Measurements from ENCODE around the gene IL1RAPL2. TPM values are rescaled to one million over a fixed set of nuclear protein-coding genes. Genes with fewer than 3 reads are reported as not detected.

IL1RAPL2 gene
- total RNA-seq, 1 donor from 2014 or later = not detected

DNA sequence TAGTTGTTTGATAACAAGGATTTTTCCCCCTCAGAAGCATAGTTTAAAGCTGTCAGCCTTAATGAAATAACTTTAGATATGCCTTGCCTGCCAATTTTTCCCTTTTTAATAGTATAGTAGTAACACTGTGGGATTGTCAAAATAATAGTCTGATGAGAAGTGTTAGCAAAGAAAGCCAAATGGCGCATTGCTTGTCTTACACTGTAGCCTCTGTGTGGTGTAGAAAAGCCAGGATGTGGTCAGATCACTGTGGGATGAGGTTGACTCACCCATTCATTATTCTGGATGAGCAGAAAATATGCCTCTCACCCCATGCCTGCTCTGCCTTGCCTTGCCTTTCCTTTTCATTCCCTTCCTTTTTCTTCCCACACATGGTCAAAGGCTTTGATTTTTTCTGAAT lies 998.5 kb downstream of the IL1RAPL2 start:
- POLR2A ChIA-PET = no interaction called here
- DNase-seq = no peak
- Mint-ChIP-seq H3K9me3 (peaks cover 2% of the 10 kb centered on the region), H3K27ac (no peak overlapping the region), H3K4me1 (no peaks in the 10 kb centered on the region), H3K27me3 (no peaks in the 10 kb centered on the region), H3K36me3 (ENCODE audit: low read depth) (no peaks in the 10 kb centered on the region), H3K4me3 (no peak overlapping the region)
- TF ChIP-seq, protein P1, sequence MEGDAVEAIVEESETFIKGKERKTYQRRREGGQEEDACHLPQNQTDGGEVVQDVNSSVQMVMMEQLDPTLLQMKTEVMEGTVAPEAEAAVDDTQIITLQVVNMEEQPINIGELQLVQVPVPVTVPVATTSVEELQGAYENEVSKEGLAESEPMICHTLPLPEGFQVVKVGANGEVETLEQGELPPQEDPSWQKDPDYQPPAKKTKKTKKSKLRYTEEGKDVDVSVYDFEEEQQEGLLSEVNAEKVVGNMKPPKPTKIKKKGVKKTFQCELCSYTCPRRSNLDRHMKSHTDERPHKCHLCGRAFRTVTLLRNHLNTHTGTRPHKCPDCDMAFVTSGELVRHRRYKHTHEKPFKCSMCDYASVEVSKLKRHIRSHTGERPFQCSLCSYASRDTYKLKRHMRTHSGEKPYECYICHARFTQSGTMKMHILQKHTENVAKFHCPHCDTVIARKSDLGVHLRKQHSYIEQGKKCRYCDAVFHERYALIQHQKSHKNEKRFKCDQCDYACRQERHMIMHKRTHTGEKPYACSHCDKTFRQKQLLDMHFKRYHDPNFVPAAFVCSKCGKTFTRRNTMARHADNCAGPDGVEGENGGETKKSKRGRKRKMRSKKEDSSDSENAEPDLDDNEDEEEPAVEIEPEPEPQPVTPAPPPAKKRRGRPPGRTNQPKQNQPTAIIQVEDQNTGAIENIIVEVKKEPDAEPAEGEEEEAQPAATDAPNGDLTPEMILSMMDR (IDR thresholded peaks at IDR 0.05) = no peak
- ATAC-seq (ENCODE audit: low read depth) = no peak
- CTCF ChIA-PET = no interaction called here
- intact Hi-C loops (cut with micrococcal nuclease) = no loop called here

DNA sequence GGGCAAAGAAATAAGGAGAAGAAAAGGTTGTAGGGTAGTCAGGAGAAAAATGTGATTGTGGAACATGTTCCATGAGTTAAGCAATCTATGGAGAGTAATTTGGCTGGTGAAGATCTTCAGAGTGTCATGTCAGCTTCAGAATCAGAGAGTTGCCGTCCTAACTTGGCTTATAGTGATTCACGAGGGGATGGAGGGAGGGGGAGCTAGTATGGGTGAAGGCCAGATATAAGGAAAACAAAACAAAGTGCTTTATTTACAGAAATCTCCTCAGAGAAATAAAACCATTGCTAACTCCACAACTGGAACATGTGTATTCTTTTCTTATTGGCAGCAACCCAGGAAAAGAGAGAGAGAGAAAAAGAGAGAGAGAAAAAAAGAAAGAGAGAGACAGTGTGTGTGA lies 999.9 kb downstream of the IL1RAPL2 start:
- ATAC-seq (ENCODE audit: low read depth) = no peak
- TF ChIP-seq, protein P1 (IDR thresholded peaks at IDR 0.05) = no peak
- H3K4me1 Mint-ChIP-seq = no peaks in the 10 kb centered on the region
- no peak overlapping the region for H3K27ac Mint-ChIP-seq
- H3K36me3 Mint-ChIP-seq (ENCODE audit: low read depth) = no peaks in the 10 kb centered on the region
- H3K27me3 Mint-ChIP-seq = no peaks in the 10 kb centered on the region
- no peak overlapping the region for H3K4me3 Mint-ChIP-seq
- DNase-seq = no peak
- H3K9me3 Mint-ChIP-seq = no peaks in the 10 kb centered on the region
- POLR2A ChIA-PET = no interaction called here
- CTCF ChIA-PET = no interaction called here
- intact Hi-C loops (cut with micrococcal nuclease) = no loop called here

DNA sequence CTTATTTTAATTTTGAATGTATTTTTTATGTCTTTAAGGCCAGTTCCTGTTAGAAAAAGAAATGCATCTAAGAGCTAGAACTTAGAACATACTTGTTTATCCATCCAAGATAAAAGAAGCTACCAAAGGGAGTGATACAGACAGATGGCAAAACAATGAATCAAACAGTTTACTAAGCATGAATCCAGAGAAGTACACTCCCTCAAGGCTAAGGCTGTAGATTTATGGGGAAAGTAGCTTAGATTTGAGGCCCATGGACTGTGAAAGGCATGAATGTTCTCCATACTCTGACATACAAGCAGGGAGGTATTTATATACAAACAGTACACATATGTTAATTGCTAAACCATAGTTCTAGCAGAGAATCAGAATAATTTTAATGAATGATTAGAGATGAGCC lies 1001.1 kb downstream of the IL1RAPL2 start:
- no peak overlapping the region for H3K4me3 Mint-ChIP-seq
- H3K4me1 Mint-ChIP-seq = no peaks in the 10 kb centered on the region
- no peak for DNase-seq
- no peak for ATAC-seq (ENCODE audit: low read depth)
- H3K27ac Mint-ChIP-seq = no peak overlapping the region
- ChIA-PET POLR2A (no interaction called here), CTCF (no interaction called here)
- H3K36me3 Mint-ChIP-seq (ENCODE audit: low read depth) = no peaks in the 10 kb centered on the region
- TF ChIP-seq, protein P1 (IDR thresholded peaks at IDR 0.05) = no peak
- intact Hi-C loops (cut with micrococcal nuclease) = no loop called here
- no peaks in the 10 kb centered on the region for H3K9me3 Mint-ChIP-seq
- H3K27me3 Mint-ChIP-seq = no peaks in the 10 kb centered on the region

DNA sequence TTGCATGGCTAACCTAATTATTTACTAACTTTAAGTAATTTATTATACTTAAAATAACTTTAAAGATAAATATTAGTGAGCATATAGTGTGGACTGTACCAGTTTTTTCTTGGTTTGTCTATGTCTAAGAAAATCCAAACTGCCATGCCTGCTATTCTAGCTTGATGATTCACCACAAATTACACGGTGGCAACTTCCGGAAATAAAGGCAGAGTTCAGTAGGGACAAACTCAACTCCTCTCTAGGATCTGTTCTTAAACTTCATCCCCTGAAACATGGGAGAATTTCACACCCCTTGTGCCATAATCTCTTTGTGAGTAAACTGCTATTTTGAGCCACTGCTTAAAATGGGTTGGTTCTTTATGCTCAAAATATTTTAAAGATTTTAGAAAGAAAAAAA lies 1042.7 kb downstream of the IL1RAPL2 start:
- intact Hi-C loops (cut with micrococcal nuclease) = no loop called here
- H3K27me3 Mint-ChIP-seq = no peaks in the 10 kb centered on the region
- ChIA-PET CTCF (no interaction called here), POLR2A (no interaction called here)
- TF ChIP-seq, protein P1 (IDR thresholded peaks at IDR 0.05) = no peak
- no peaks in the 10 kb centered on the region for H3K36me3 Mint-ChIP-seq (ENCODE audit: low read depth)
- no peak for DNase-seq
- no peaks in the 10 kb centered on the region for H3K9me3 Mint-ChIP-seq
- H3K27ac Mint-ChIP-seq = no peak overlapping the region
- ATAC-seq (ENCODE audit: low read depth) = no peak
- H3K4me3 Mint-ChIP-seq = no peak overlapping the region
- H3K4me1 Mint-ChIP-seq = no peaks in the 10 kb centered on the region

DNA sequence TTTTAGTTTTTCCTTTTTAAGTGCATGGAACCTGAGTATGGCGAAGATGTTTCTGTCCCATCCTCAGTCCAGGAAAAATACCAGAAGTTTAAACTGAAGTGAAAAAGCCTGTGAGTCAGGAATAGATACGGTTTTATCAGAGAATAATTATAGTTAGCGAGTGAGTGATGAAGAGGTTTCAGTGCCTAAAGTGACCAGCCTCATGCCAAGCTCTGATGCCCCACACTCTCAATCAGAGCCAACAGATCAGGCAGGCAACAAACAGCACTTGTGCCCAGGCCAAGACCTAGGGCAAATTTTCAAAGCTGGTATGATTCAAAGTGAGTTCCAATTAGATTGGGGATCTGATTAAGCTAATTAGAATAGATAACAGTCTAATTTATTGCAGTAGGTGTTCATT lies 1043.5 kb downstream of the IL1RAPL2 start:
- no peak for DNase-seq
- CTCF ChIA-PET = no interaction called here

More for the DNA sequence above, 1043.5 kb downstream of the IL1RAPL2 start:
- Mint-ChIP-seq H3K27me3 (no peaks in the 10 kb centered on the region), H3K36me3 (ENCODE audit: low read depth) (no peaks in the 10 kb centered on the region), H3K9me3 (no peaks in the 10 kb centered on the region), H3K4me1 (no peaks in the 10 kb centered on the region), H3K27ac (no peak overlapping the region), H3K4me3 (no peak overlapping the region)
- POLR2A ChIA-PET = no interaction called here
- TF ChIP-seq, protein P1 (IDR thresholded peaks at IDR 0.05) = no peak
- intact Hi-C loops (cut with micrococcal nuclease) = no loop called here
- ATAC-seq (ENCODE audit: low read depth) = no peak

Data from activated B cell treated with CpG ODN at 0.5 μM for 24 hours (primary cell).